BLaER1 treated with 17β-estradiol and CSF1 and Interleukin-3, amounts not matched to agents 10 nM and 100 nM (cell line): ENCODE data around the gene WDR17.
A peak's percentile ranks its signal among the peaks of the same experiment; 100 is the strongest.

Experiments
- H3K27ac ChIP-seq, 11 experiments: shearing (Covaris generic); formaldehyde crosslinking; 2 replicates each; pipeline ENCODE4 v1.8.1; 2022
- H3K27me3 ChIP-seq, 11 experiments: shearing (Covaris generic); formaldehyde crosslinking; 2 replicates each; pipeline ENCODE4 v1.8.1; 2022
- H3K36me3 ChIP-seq, 11 experiments: shearing (Covaris generic); formaldehyde crosslinking; 2 replicates each; pipeline ENCODE4 v1.8.1; 2022
- H3K4me1 ChIP-seq, 10 experiments: shearing (Covaris generic); formaldehyde crosslinking; 2 replicates each; pipeline ENCODE4 v1.8.1; 2022
- H3K4me2 ChIP-seq, 11 experiments: shearing (Covaris generic); formaldehyde crosslinking; 2 replicates each; pipeline ENCODE4 v1.8.1; 2022
- H3K4me3 ChIP-seq, 10 experiments: shearing (Covaris generic); formaldehyde crosslinking; 2 replicates each; pipeline ENCODE4 v1.8.1; 2022
- H3K9ac ChIP-seq, 11 experiments: shearing (Covaris generic); formaldehyde crosslinking; 2 replicates each; pipeline ENCODE4 v1.8.1; 2022
- H3K9me3 ChIP-seq, 11 experiments: shearing (Covaris generic); formaldehyde crosslinking; replicated peaks in 1 of 11; 2 replicates each; pipeline ENCODE4 v1.8.1; 2022
- H4K20me1 ChIP-seq, 11 experiments: shearing (Covaris generic); formaldehyde crosslinking; 2 replicates each; pipeline ENCODE4 v1.8.1; 2022
- Cebpa-rat ChIP-seq, 11 experiments: shearing (Covaris generic); IDR thresholded peaks; 2 replicates each; pipeline ENCODE4 v1.8.1; 2022

Gene WDR17

GRCh38 chr4:176066757-176067156, 1.1 kb downstream of the WDR17 start:
- no peaks in the 10 kb centered on the region for H3K4me1 ChIP-seq
- H3K27me3 ChIP-seq: no peaks in the 10 kb centered on the region
- TF ChIP-seq Cebpa-rat (IDR thresholded peaks at IDR 0.05): no peak
- H3K4me3 ChIP-seq: no peak overlapping the region
- H3K9me3 ChIP-seq: peaks cover 0 to 8% (median 6%) of the 10 kb centered on the region in 11 experiments; a peak in 8 of 22 replicates
- H3K9ac ChIP-seq: no peak overlapping the region
- no peaks in the 10 kb centered on the region for H4K20me1 ChIP-seq
- H3K36me3 ChIP-seq: no peaks in the 10 kb centered on the region
- H3K4me2 ChIP-seq: no peak overlapping the region
- no peak overlapping the region for H3K27ac ChIP-seq

- H3K4me2 ChIP-seq: no peak overlapping the region
- no peaks in the 10 kb centered on the region for H3K9me3 ChIP-seq
- no peaks in the 10 kb centered on the region for H4K20me1 ChIP-seq
- H3K27ac ChIP-seq: no peak overlapping the region
- no peak overlapping the region for H3K4me3 ChIP-seq
- no peak overlapping the region for H3K9ac ChIP-seq
- no peak for TF ChIP-seq Cebpa-rat (IDR thresholded peaks at IDR 0.05)
- H3K36me3 ChIP-seq: no peaks in the 10 kb centered on the region
- no peaks in the 10 kb centered on the region for H3K27me3 ChIP-seq
- no peaks in the 10 kb centered on the region for H3K4me1 ChIP-seq
Observed at GRCh38 chr4:176077561-176077960, 11.9 kb downstream of the WDR17 start.

GRCh38 chr4:176084769-176085168, 19.1 kb downstream of the WDR17 start:
- peaks cover 0 to 18% (median 0%) of the 10 kb centered on the region in 10 experiments; a peak in 7 of 20 replicates for H3K4me1 ChIP-seq
- no peaks in the 10 kb centered on the region for H3K36me3 ChIP-seq
- H3K9me3 ChIP-seq: no peaks in the 10 kb centered on the region
- no peak overlapping the region for H3K4me2 ChIP-seq
- H4K20me1 ChIP-seq: no peaks in the 10 kb centered on the region
- no peak for TF ChIP-seq Cebpa-rat (IDR thresholded peaks at IDR 0.05)
- H3K27me3 ChIP-seq: no peaks in the 10 kb centered on the region
- no peak overlapping the region for H3K9ac ChIP-seq
- no peak overlapping the region for H3K4me3 ChIP-seq
- no peak overlapping the region for H3K27ac ChIP-seq

DNA sequence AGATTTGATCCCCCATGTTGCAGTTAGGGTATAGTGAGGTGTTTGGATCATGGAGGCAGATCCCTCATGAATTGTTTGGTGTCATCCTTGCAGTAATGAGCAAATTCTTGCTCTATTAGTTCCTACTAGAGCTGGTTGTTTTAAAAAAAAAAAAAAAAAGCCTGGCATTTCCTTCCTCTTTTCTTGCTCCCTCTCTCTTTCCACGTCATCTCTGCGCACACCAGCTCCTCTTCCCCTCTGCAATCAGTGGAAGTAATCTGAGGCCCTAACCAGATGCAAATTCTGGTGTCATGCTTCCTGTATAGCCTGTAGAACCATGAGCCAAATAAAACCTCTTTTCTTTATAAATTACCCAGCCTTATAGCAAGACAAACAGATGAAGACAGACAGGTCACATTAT, 24.5 kb downstream of the WDR17 start:
- TF ChIP-seq Cebpa-rat (IDR thresholded peaks at IDR 0.05): no peak
- Histone ChIP-seq H3K27ac (peak overlapping the region in 3 of 11 experiments; percentile 35 to 85 (median 79); a peak in 6 of 22 replicates), H3K27me3 (no peaks in the 10 kb centered on the region), H3K9me3 (peaks cover 0 to 17% (median 9%) of the 10 kb centered on the region in 11 experiments; a peak in 12 of 22 replicates), H3K4me1 (peaks cover 0 to 30% (median 0%) of the 10 kb centered on the region in 10 experiments; a peak in 7 of 20 replicates), H3K4me2 (peak overlapping the region in 4 of 11 experiments; percentile 12 to 87 (median 48); a peak in 7 of 22 replicates), H3K36me3 (no peaks in the 10 kb centered on the region), H3K9ac (peak overlapping the region in 2 of 11 experiments; percentile 71; a peak in 3 of 22 replicates), H3K4me3 (no peak overlapping the region; a peak in 1 of 20 replicates), H4K20me1 (no peaks in the 10 kb centered on the region)

DNA sequence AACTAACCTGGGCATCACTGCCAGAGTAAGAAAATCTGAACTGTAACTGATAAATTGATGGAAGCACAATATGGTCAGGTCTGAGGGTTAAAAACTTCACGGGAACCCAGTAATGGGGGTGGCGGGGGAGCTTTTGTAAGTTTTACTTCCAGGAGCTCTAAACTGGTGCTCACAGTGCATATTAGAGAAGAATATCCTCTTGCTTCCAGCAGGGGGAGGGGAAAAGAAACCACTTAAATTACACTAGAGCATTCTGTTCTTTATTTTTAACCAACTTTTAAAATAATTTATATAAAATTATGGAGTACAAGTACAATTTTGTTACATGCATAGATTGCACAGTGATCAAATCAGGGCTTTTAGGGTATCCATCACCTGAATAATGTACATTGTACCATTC, 33.7 kb downstream of the WDR17 start:
- no peak overlapping the region for H3K27ac ChIP-seq
- H3K4me2 ChIP-seq: no peak overlapping the region
- no peaks in the 10 kb centered on the region for H3K9me3 ChIP-seq
- no peak for TF ChIP-seq Cebpa-rat (IDR thresholded peaks at IDR 0.05)
- H4K20me1 ChIP-seq: no peaks in the 10 kb centered on the region
- H3K36me3 ChIP-seq: no peaks in the 10 kb centered on the region
- no peaks in the 10 kb centered on the region for H3K27me3 ChIP-seq
- H3K9ac ChIP-seq: no peak overlapping the region
- H3K4me3 ChIP-seq: no peak overlapping the region
- H3K4me1 ChIP-seq: no peaks in the 10 kb centered on the region

DNA sequence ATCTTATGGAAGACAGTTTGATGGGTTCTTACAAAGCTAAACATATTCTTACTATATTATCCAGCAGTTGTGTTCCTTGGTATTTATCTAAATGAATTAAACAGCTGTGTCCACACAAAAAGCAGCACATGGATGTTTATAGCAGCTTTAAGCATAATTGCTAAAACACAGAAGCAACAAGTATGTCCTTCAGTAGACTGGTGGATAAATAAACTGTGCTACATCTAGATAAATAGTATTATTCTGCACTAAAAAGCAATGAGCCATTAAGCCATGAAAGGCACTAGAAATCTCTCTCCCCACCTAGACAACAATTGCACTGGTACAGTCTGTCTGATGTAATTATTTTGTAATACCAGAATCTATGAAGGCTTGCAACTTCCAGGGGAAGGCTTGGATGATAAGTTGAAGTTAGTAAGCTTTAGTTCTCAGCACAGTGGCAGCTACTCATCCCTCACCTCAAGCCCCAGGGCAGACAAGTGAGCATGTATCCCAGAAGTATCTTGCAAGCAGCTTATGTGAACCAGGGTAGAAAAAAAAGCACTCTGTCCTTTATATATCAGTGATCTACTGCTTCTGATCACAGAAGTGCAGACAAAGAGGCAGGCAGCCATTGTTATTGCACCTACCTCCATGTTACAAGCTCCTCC, 36.9 kb downstream of the WDR17 start:
- TF ChIP-seq Cebpa-rat (IDR thresholded peaks at IDR 0.05): no peak
- no peaks in the 10 kb centered on the region for H3K9me3 ChIP-seq

GRCh38 chr4:176107695-176108094, 42.1 kb downstream of the WDR17 start:
- Histone ChIP-seq H4K20me1 (no peaks in the 10 kb centered on the region), H3K9ac (no peak overlapping the region), H3K4me1 (no peaks in the 10 kb centered on the region; a peak in 1 of 20 replicates), H3K4me2 (no peak overlapping the region), H3K4me3 (no peak overlapping the region), H3K27me3 (no peaks in the 10 kb centered on the region), H3K36me3 (no peaks in the 10 kb centered on the region), H3K9me3 (no peaks in the 10 kb centered on the region), H3K27ac (no peak overlapping the region)
- TF ChIP-seq Cebpa-rat (IDR thresholded peaks at IDR 0.05): no peak

More for the DNA sequence above, 36.9 kb downstream of the WDR17 start:
- H3K4me2 ChIP-seq: no peak overlapping the region
- H3K9ac ChIP-seq: no peak overlapping the region
- no peak overlapping the region for H3K27ac ChIP-seq
- H3K4me3 ChIP-seq: no peak overlapping the region
- H3K27me3 ChIP-seq: no peaks in the 10 kb centered on the region
- H3K36me3 ChIP-seq: no peaks in the 10 kb centered on the region
- H3K4me1 ChIP-seq: no peaks in the 10 kb centered on the region
- H4K20me1 ChIP-seq: no peaks in the 10 kb centered on the region

- Histone ChIP-seq H3K4me1 (peaks cover 6 to 16% (median 12%) of the 10 kb centered on the region in 10 experiments; a peak in 14 of 20 replicates), H4K20me1 (no peaks in the 10 kb centered on the region), H3K9me3 (no peaks in the 10 kb centered on the region), H3K4me2 (peak overlapping the region; percentile 7 to 38 (median 25); a peak in 14 of 22 replicates), H3K4me3 (no peak overlapping the region), H3K27me3 (no peaks in the 10 kb centered on the region), H3K9ac (no peak overlapping the region), H3K27ac (peak overlapping the region in 6 of 11 experiments; percentile 5 to 69 (median 29); a peak in 7 of 22 replicates), H3K36me3 (no peaks in the 10 kb centered on the region)
- TF ChIP-seq Cebpa-rat (IDR thresholded peaks at IDR 0.05): no peak
Observed at GRCh38 chr4:176123710-176124407, 58.2 kb downstream of the WDR17 start.

GRCh38 chr4:176125063-176125462, 59.4 kb downstream of the WDR17 start:
- TF ChIP-seq Cebpa-rat (IDR thresholded peaks at IDR 0.05): no peak
- Histone ChIP-seq H3K27me3 (no peaks in the 10 kb centered on the region), H3K9me3 (no peaks in the 10 kb centered on the region), H3K27ac (no peak overlapping the region), H4K20me1 (no peaks in the 10 kb centered on the region), H3K4me3 (no peak overlapping the region), H3K36me3 (no peaks in the 10 kb centered on the region), H3K4me2 (no peak overlapping the region), H3K4me1 (peaks cover 6 to 16% (median 12%) of the 10 kb centered on the region in 10 experiments; a peak in 14 of 20 replicates), H3K9ac (no peak overlapping the region)
